AG04450 (cell line): ENCODE measurements around the gene SOX18. TPM values are rescaled to one million over a fixed set of nuclear protein-coding genes. Genes with fewer than 3 reads are reported as not detected.
A peak's percentile ranks its signal among the peaks of the same experiment; 100 is the strongest.

ENCODE experiments used
- CTCF ChIA-PET: fragments of 300-600, 350-600 bp; formaldehyde crosslinking; extraction: SDS; loops from one replicate; lab custom pipeline; 2022; ENCODE audit warnings: antibody characterized with exemption, inconsistent platforms; lab: Charles Lee
- POLR2A ChIA-PET: fragments of 350-600 bp; formaldehyde crosslinking; extraction: SDS; loops from one replicate; lab custom pipeline; 2021; ENCODE audit warnings: antibody characterized with exemption, inconsistent platforms; lab: Yijun Ruan, JAX
- DNase-seq: peaks from one replicate; pipeline ENCODE4 v3.0.0-alpha.2; 2011; ENCODE audit warnings: low read depth, low spot score
- H3K27ac ChIP-seq: one replicate; pipeline ENCODE4 v1.5.1; 2012; ENCODE audit warnings: low read depth, low read length, control low read depth
- H3K27me3 ChIP-seq: one replicate; pipeline ENCODE4 v1.6.0; 2012; ENCODE audit warnings: low read length; ENCODE audit not compliant: control insufficient read depth, insufficient read depth
- H3K4me3 ChIP-seq: 2 replicates; pipeline ENCODE4 v1.5.1; 2011; ENCODE audit warnings: mild to moderate bottlenecking, low read depth, low read length, control low read depth
- H3K9me3 ChIP-seq: 2 replicates; pipeline ENCODE4 v1.5.1; 2012; ENCODE audit warnings: low read length; ENCODE audit not compliant: control insufficient read depth, insufficient read depth
- CTCF ChIP-seq: IDR thresholded peaks from 2 replicates; pipeline ENCODE4 v1.5.1; 2011; ENCODE audit warnings: low read depth, low read length, control low read depth, inconsistent platforms
- polyA plus RNA-seq: library from polyadenylated mRNA; depleted of rRNA; stranded (reverse); fragments of >200 nt; gene quantifications from 2 replicates; pipeline ENCODE4 v1.2.3, GENCODE V29; 2011

The SOX18 gene
- polyA plus RNA-seq, 1 experiment = not detected

GRCh38 chr20:64045346-64046011 is 4.0 kb downstream of the SOX18 start:
- ChIA-PET POLR2A (no interaction called here), CTCF (no interaction called here)
- H3K4me3 ChIP-seq = no peak overlapping the region
- no peak for DNase-seq
- no peak for TF ChIP-seq CTCF
- H3K9me3 ChIP-seq = no peaks in the 10 kb centered on the region; the same call in 1 of the 2 replicates
- peaks cover 65% of the 10 kb centered on the region for H3K27me3 ChIP-seq
- H3K27ac ChIP-seq = no peak overlapping the region

- Histone ChIP-seq H3K27ac (no peak overlapping the region), H3K27me3 (peaks cover 65% of the 10 kb centered on the region), H3K4me3 (no peak overlapping the region), H3K9me3 (no peaks in the 10 kb centered on the region; the same call in 1 of the 2 replicates)
- ChIA-PET POLR2A (interaction anchor here (0.7 kb wide), 1 partner anchor 54 kb away, joined by 6 read pairs; no protein-coding TSS in a partner anchor), CTCF (no interaction called here)
- DNase-seq = no peak
- TF ChIP-seq CTCF = no peak
These were observed 4.8 kb downstream of the SOX18 start for GRCh38 chr20:64044484-64045247.

- DNase-seq = no peak
- peaks cover 72% of the 10 kb centered on the region for H3K27me3 ChIP-seq
- H3K9me3 ChIP-seq = no peaks in the 10 kb centered on the region; the same call in 1 of the 2 replicates
- CTCF ChIA-PET = interaction anchor here (1.1 kb wide), 1 partner anchor 14 kb away, joined by 4 read pairs; no protein-coding TSS in a partner anchor
- POLR2A ChIA-PET = interaction anchor here (0.7 kb wide), 1 partner anchor 54 kb away, joined by 6 read pairs; no protein-coding TSS in a partner anchor
- TF ChIP-seq CTCF = no peak
- no peak overlapping the region for H3K27ac ChIP-seq
- no peak overlapping the region for H3K4me3 ChIP-seq
These were observed 5.7 kb downstream of the SOX18 start for GRCh38 chr20:64043768-64044167.

GRCh38 chr20:64042054-64042781 is 7.2 kb downstream of the SOX18 start:
- Histone ChIP-seq H3K4me3 (peak overlapping the region; percentile 42), H3K27me3 (peaks cover 73% of the 10 kb centered on the region), H3K9me3 (no peaks in the 10 kb centered on the region), H3K27ac (no peak overlapping the region)
- TF ChIP-seq CTCF = no peak
- ChIA-PET POLR2A (no interaction called here), CTCF (no interaction called here)
- no peak for DNase-seq
